Measurements from ENCODE around the gene RASL12. TPM values are rescaled to one million over a fixed set of nuclear protein-coding genes. Genes with fewer than 3 reads are reported as not detected.
"Not testable (repeated sequence)": the region's sequence is repeated elsewhere in the genome, so short reads cannot be mapped to it uniquely, and the experiment has no call there.

RASL12 gene
- polyA plus RNA-seq, 1 experiment, result 11.4 TPM

- peak; percentile 36 for DNase-seq (ENCODE audit: low read depth, low spot score)
- POLR2A ChIA-PET, result interaction anchor here (0.6 to 1.1 kb wide), 6 partner anchors 12 to 511 kb away, joined by 3 to 5 read pairs (median 4); partner anchors contain the start of gene CLPX
- CTCF ChIA-PET, result interaction anchor here (0.5 to 4.0 kb wide), 40 partner anchors 8 to 411 kb away, joined by 3 to 127 read pairs (median 5); partner anchors contain the start of genes RASL12, SLC51B and UBAP1L
Measured at GRCh38 chr15:65101411-65101890, 33.7 kb upstream of the RASL12 start.

GRCh38 chr15:65100442-65100841, 32.7 kb upstream of the RASL12 start:
- ChIA-PET POLR2A (no interaction called here), CTCF (interaction anchor here (1.7 to 4.0 kb wide), 4 partner anchors 14 to 68 kb away, joined by 9 to 127 read pairs (median 54); partner anchors contain the start of gene UBAP1L)
- no peak overlapping the region for H3K4me3 ChIP-seq (ENCODE audit: low read depth, low read length)
- H3K27me3 ChIP-seq (ENCODE audit: control insufficient read depth, insufficient read depth, low read length), result no peaks in the 10 kb centered on the region
- H3K27ac ChIP-seq (ENCODE audit: low read depth, low read length), result no peak overlapping the region
- no peaks in the 10 kb centered on the region for H3K9me3 ChIP-seq (ENCODE audit: control insufficient read depth, insufficient read depth, low read length)
- TF ChIP-seq CTCF (IDR thresholded peaks at IDR 0.05; ENCODE audit: low read depth, low read length), result no peak
- DNase-seq (ENCODE audit: low read depth, low spot score), result no peak

More at GRCh38 chr15:65101411-65101890, 33.7 kb upstream of the RASL12 start:
- TF ChIP-seq CTCF (IDR thresholded peaks at IDR 0.05; ENCODE audit: low read depth, low read length), result peak; percentile 93
- Histone ChIP-seq H3K27me3 (ENCODE audit: control insufficient read depth, insufficient read depth, low read length) (no peaks in the 10 kb centered on the region), H3K27ac (ENCODE audit: low read depth, low read length) (no peak overlapping the region), H3K4me3 (ENCODE audit: low read depth, low read length) (no peak overlapping the region), H3K9me3 (ENCODE audit: control insufficient read depth, insufficient read depth, low read length) (no peaks in the 10 kb centered on the region)

GRCh38 chr15:65099801-65100200, 32.0 kb upstream of the RASL12 start:
- CTCF ChIA-PET, result interaction anchor here (0.5 to 3.4 kb wide), 4 partner anchors 9 to 67 kb away, joined by 3 to 78 read pairs (median 4); no protein-coding TSS in a partner anchor
- H3K9me3 ChIP-seq (ENCODE audit: control insufficient read depth, insufficient read depth, low read length); POLR2A ChIA-PET; H3K27me3 ChIP-seq (ENCODE audit: control insufficient read depth, insufficient read depth, low read length); DNase-seq (ENCODE audit: low read depth, low spot score); H3K27ac ChIP-seq (ENCODE audit: low read depth, low read length); H3K4me3 ChIP-seq (ENCODE audit: low read depth, low read length): not testable (repeated sequence)

GRCh38 chr15:65099336-65099735, 31.5 kb upstream of the RASL12 start:
- Histone ChIP-seq H3K27ac (ENCODE audit: low read depth, low read length) (no peak overlapping the region), H3K27me3 (ENCODE audit: control insufficient read depth, insufficient read depth, low read length) (no peaks in the 10 kb centered on the region), H3K4me3 (ENCODE audit: low read depth, low read length) (no peak overlapping the region), H3K9me3 (ENCODE audit: control insufficient read depth, insufficient read depth, low read length) (no peaks in the 10 kb centered on the region)
- DNase-seq (ENCODE audit: low read depth, low spot score), result no peak
- ChIA-PET POLR2A (no interaction called here), CTCF (interaction anchor here (0.5 to 3.4 kb wide), 4 partner anchors 10 to 66 kb away, joined by 3 to 78 read pairs (median 4); no protein-coding TSS in a partner anchor)
- no peak for TF ChIP-seq CTCF (IDR thresholded peaks at IDR 0.05; ENCODE audit: low read depth, low read length)

- POLR2A ChIA-PET, result no interaction called here
- Histone ChIP-seq H3K4me3 (ENCODE audit: low read depth, low read length) (no peak overlapping the region), H3K27me3 (ENCODE audit: control insufficient read depth, insufficient read depth, low read length) (no peaks in the 10 kb centered on the region), H3K27ac (ENCODE audit: low read depth, low read length) (no peak overlapping the region), H3K9me3 (ENCODE audit: control insufficient read depth, insufficient read depth, low read length) (no peaks in the 10 kb centered on the region)
- CTCF ChIA-PET, result no interaction called here
- DNase-seq (ENCODE audit: low read depth, low spot score), result no peak
- no peak for TF ChIP-seq CTCF (IDR thresholded peaks at IDR 0.05; ENCODE audit: low read depth, low read length)
Measured at GRCh38 chr15:65097651-65098263, 30.0 kb upstream of the RASL12 start.
